Stimulated activated CD8-positive, alpha-beta memory T cell treated with anti-CD3 and anti-CD28 coated beads, Interleukin-12 subunit alpha, Interleukin-12 subunit beta, amount 100 ng/mL, for 1 hour (primary cell): ENCODE data around the gene AGTPBP1.
"Not testable (repeated sequence)": the region's sequence is repeated elsewhere in the genome, so short reads cannot be mapped to it uniquely, and the experiment has no call there.

Experiments
- DNase-seq: peaks from one replicate; pipeline ENCODE4 v3.0.0-alpha.2; 2020; ENCODE audit warnings: low read depth

Gene AGTPBP1

GRCh38 chr9:85631809-85632208 is 109.9 kb downstream of the AGTPBP1 start:
- DNase-seq = no peak

- DNase-seq = no peak
Observed at GRCh38 chr9:85630676-85631075, 111.1 kb downstream of the AGTPBP1 start.

GRCh38 chr9:85617141-85617670 is 124.5 kb downstream of the AGTPBP1 start:
- DNase-seq = no peak

GRCh38 chr9:85615792-85616191 is 126.0 kb downstream of the AGTPBP1 start:
- no peak for DNase-seq

GRCh38 chr9:85610074-85610860 is 131.5 kb downstream of the AGTPBP1 start:
- no peak for DNase-seq

GRCh38 chr9:85605905-85606304 is 135.8 kb downstream of the AGTPBP1 start:
- DNase-seq = no peak

GRCh38 chr9:85603936-85604335 is 137.8 kb downstream of the AGTPBP1 start:
- no peak for DNase-seq

GRCh38 chr9:85602742-85603141 is 139.0 kb downstream of the AGTPBP1 start:
- DNase-seq = no peak

- DNase-seq = no peak
Observed at GRCh38 chr9:85600675-85601263, 141.0 kb downstream of the AGTPBP1 start.

- DNase-seq = no peak
Observed at GRCh38 chr9:85599540-85600105, 142.1 kb downstream of the AGTPBP1 start.

- DNase-seq = no peak
Observed at GRCh38 chr9:85594316-85594715, 147.4 kb downstream of the AGTPBP1 start.

GRCh38 chr9:85586684-85587083 is 155.1 kb downstream of the AGTPBP1 start:
- DNase-seq = no peak

GRCh38 chr9:85577353-85577952 is 164.3 kb downstream of the AGTPBP1 start:
- DNase-seq = no peak

- no peak for DNase-seq
Observed at GRCh38 chr9:85575868-85576267, 165.9 kb downstream of the AGTPBP1 start.

- DNase-seq = not testable (repeated sequence)
Observed at GRCh38 chr9:85573546-85573945, 168.2 kb downstream of the AGTPBP1 start.

- not testable (repeated sequence) for DNase-seq
Observed at GRCh38 chr9:85572917-85573316, 168.8 kb downstream of the AGTPBP1 start.

GRCh38 chr9:85569988-85570387 is 171.8 kb downstream of the AGTPBP1 start:
- no peak for DNase-seq

GRCh38 chr9:85559526-85559925 is 182.2 kb downstream of the AGTPBP1 start:
- no peak for DNase-seq

- no peak for DNase-seq
Observed at GRCh38 chr9:85554349-85554748, 187.4 kb downstream of the AGTPBP1 start.

GRCh38 chr9:85553475-85553874 is 188.3 kb downstream of the AGTPBP1 start:
- no peak for DNase-seq

- DNase-seq = no peak
Observed at GRCh38 chr9:85547599-85547998, 194.2 kb downstream of the AGTPBP1 start.

GRCh38 chr9:85543196-85543595 is 198.6 kb downstream of the AGTPBP1 start:
- no peak for DNase-seq

- DNase-seq = no peak
Observed at GRCh38 chr9:85541876-85542275, 199.9 kb downstream of the AGTPBP1 start.
